RWPE2 (cell line): ENCODE results near the gene FZR1.

Experiments
- ATAC-seq: fragments of 200-7000 bp; cut with Tn5 transposase; 3 replicates; pipeline ENCODE4 v1.9.1; 2021; ENCODE audit warnings: low read depth
- DNase-seq: peaks from one replicate; pipeline ENCODE4 v3.0.0-alpha.2; 2020; ENCODE audit warnings: low spot score
- H3K27ac ChIP-seq: fragments of 450-650 bp; 2 replicates; pipeline ENCODE4 v1.5.1; 2017; ENCODE audit warnings: mild to moderate bottlenecking; ENCODE audit not compliant: poor library complexity, severe bottlenecking
- H3K27me3 ChIP-seq: fragments of 250-450 bp; sonication (Bioruptor Pico); 2 replicates; pipeline ENCODE4 v1.5.1; 2021; ENCODE audit warnings: mild to moderate bottlenecking, moderate library complexity; ENCODE audit not compliant: insufficient read depth, poor library complexity, severe bottlenecking
- H3K36me3 ChIP-seq: fragments of 250-450 bp; sonication (Bioruptor Pico); 2 replicates; pipeline ENCODE4 v1.5.1; 2020; ENCODE audit warnings: low read depth, mild to moderate bottlenecking, moderate library complexity
- H3K4me1 ChIP-seq: fragments of 250-450 bp; sonication (Bioruptor Pico); 2 replicates; pipeline ENCODE4 v1.5.1; 2021; ENCODE audit warnings: mild to moderate bottlenecking, moderate library complexity; ENCODE audit not compliant: insufficient read depth, poor library complexity, severe bottlenecking
- H3K4me3 ChIP-seq: fragments of 250-450 bp; sonication (Bioruptor Pico); 2 replicates; pipeline ENCODE4 v1.5.1; 2021; ENCODE audit warnings: mild to moderate bottlenecking, moderate library complexity; ENCODE audit not compliant: severe bottlenecking
- H3K9me3 ChIP-seq: fragments of 250-450 bp; sonication (Bioruptor Pico); 2 replicates; pipeline ENCODE4 v1.5.1; 2021; ENCODE audit warnings: mild to moderate bottlenecking, moderate library complexity; ENCODE audit not compliant: severe bottlenecking
- TF ChIP-seq, protein P1 (sequence below): fragments of 450-650 bp; IDR thresholded peaks from one replicate; pipeline ENCODE4 v1.5.1; 2017; ENCODE audit warnings: mild to moderate bottlenecking, moderate library complexity; ENCODE audit not compliant: poor library complexity, severe bottlenecking

The FZR1 gene

DNA sequence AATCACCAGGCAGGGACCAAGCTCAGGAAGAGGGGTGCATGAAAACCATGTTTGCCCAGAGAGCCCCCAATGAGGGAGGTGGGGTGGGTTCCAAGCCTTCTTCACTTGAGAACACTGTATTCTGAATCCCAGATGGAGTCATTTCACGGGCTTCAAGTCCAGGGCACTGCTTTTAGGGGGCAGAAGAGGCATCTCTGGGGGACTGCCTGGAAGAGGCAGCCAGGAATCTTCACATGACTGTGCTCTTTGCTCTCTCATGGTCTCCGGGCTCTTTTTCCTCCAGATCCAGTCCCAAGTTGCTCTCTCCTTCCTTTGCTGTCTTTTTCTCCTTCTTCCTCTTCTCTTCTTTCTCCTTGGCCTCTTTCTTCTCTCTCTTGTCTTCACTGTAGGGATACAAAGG lies 31.5 kb upstream of the FZR1 start:
- DNase-seq (no peak), ATAC-seq (no peak)
- Histone ChIP-seq H3K27me3 (no peaks in the 10 kb centered on the region), H3K4me3 (no peak overlapping the region), H3K9me3 (no peaks in the 10 kb centered on the region), H3K4me1 (no peaks in the 10 kb centered on the region), H3K36me3 (no peaks in the 10 kb centered on the region), H3K27ac (no peak overlapping the region)
- TF ChIP-seq, protein P1, sequence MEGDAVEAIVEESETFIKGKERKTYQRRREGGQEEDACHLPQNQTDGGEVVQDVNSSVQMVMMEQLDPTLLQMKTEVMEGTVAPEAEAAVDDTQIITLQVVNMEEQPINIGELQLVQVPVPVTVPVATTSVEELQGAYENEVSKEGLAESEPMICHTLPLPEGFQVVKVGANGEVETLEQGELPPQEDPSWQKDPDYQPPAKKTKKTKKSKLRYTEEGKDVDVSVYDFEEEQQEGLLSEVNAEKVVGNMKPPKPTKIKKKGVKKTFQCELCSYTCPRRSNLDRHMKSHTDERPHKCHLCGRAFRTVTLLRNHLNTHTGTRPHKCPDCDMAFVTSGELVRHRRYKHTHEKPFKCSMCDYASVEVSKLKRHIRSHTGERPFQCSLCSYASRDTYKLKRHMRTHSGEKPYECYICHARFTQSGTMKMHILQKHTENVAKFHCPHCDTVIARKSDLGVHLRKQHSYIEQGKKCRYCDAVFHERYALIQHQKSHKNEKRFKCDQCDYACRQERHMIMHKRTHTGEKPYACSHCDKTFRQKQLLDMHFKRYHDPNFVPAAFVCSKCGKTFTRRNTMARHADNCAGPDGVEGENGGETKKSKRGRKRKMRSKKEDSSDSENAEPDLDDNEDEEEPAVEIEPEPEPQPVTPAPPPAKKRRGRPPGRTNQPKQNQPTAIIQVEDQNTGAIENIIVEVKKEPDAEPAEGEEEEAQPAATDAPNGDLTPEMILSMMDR = no peak

DNA sequence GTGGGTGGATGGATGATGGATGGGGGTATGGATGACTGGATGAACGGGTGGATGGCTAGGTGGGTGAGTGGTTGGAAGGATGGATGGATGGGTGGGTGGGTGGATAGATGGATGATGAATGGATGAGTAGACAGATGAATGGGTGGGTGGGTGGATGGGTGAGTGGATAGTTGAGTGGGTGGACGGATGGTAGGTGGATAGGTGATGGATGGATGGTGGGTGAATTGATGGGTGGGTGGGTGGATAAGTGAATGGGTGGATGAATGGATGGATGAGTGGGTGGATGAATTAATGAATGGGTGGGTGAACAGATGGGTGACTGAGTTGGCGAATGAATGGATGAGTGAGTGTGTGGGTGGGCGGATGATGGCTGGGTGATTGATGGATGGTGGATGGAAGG lies 30.7 kb upstream of the FZR1 start:
- H3K27me3 ChIP-seq = no peaks in the 10 kb centered on the region
- H3K9me3 ChIP-seq = no peaks in the 10 kb centered on the region
- TF ChIP-seq, protein P1 = no peak
- no peak overlapping the region for H3K4me3 ChIP-seq
- ATAC-seq (no peak), DNase-seq (no peak)
- no peaks in the 10 kb centered on the region for H3K4me1 ChIP-seq
- no peak overlapping the region for H3K27ac ChIP-seq
- no peaks in the 10 kb centered on the region for H3K36me3 ChIP-seq

DNA sequence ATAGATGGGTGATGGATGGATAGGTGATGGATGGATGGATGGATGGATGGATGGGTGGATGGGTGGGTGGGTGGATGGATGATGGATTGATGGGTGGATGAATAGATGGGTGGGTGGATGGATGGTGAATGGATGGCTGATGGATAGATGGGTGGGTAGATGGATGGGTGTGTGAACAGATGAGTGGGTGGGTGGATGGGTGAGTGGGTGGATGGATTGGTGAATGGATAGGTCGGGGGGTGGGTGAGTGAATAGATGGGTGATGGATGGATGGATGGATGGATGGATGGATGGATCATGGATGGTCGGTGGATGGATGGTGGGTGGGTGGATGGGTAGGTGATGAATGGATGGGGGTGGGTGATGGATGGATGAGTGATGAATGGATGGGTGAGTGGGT lies 29.3 kb upstream of the FZR1 start:
- DNase-seq = no peak
- Histone ChIP-seq H3K36me3 (no peaks in the 10 kb centered on the region), H3K4me3 (no peak overlapping the region), H3K4me1 (no peaks in the 10 kb centered on the region), H3K27me3 (no peaks in the 10 kb centered on the region), H3K27ac (no peak overlapping the region), H3K9me3 (no peaks in the 10 kb centered on the region)
- ATAC-seq = no peak
- TF ChIP-seq, protein P1 = no peak

DNA sequence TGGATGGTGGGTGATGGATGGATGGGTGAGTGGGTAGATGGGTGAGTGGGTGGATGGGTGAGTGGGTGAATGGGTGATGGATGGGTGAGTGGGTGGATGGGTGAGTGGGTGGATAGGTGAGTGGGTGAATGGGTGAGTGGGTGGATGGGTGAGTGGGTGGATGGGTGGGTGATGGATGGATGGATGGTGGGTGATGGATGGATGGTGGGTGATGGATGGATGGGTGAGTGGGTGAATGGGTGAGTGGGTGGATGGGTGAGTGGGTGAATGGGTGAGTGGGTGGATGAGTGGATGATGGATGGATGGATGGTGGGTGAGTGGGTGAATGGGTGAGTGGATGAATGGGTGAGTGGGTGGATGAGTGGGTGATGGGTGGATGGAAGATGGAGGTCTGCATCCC lies 28.6 kb upstream of the FZR1 start:
- Histone ChIP-seq H3K4me3 (no peak overlapping the region), H3K4me1 (no peaks in the 10 kb centered on the region), H3K27ac (no peak overlapping the region), H3K36me3 (no peaks in the 10 kb centered on the region), H3K9me3 (no peaks in the 10 kb centered on the region), H3K27me3 (peaks cover 5% of the 10 kb centered on the region)
- no peak for ATAC-seq
- TF ChIP-seq, protein P1 = no peak
- DNase-seq = no peak

DNA sequence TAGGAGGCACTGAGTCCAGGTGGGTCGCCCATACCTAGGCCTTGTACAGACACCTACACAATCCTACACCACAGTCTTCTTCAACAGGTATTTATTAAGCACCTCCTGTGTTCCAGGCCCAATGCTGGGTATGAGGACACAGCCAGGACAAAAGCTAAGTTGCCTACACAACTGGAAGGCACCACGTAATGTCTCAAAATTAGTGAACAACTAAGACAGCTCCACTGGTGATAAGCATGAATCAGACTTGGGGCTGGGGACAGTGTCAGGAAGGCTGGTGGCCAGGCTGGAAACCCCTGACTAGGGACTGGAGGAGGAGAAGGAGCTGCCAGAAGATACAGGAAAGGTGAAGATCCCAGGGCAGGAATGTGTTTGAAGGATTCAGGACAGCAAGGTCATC lies 28.2 kb upstream of the FZR1 start:
- TF ChIP-seq, protein P1 = no peak
- DNase-seq = no peak
- ATAC-seq = no peak
- H3K4me3 ChIP-seq = no peak overlapping the region
- peaks cover 6% of the 10 kb centered on the region for H3K27me3 ChIP-seq
- H3K9me3 ChIP-seq = no peaks in the 10 kb centered on the region
- H3K27ac ChIP-seq = no peak overlapping the region
- no peaks in the 10 kb centered on the region for H3K4me1 ChIP-seq
- H3K36me3 ChIP-seq = no peaks in the 10 kb centered on the region
